ENCODE results near the gene NEDD4. TPM values are rescaled to one million over a fixed set of nuclear protein-coding genes. Genes with fewer than 3 reads are reported as not detected.

NEDD4 gene
- polyA plus RNA-seq, 1 of the 3 experiments (the other 2 are of a cell fraction), result 12.9 TPM

GRCh38 chr15:56019060-56019793 is 25.8 kb upstream of the NEDD4 start:
- H3K4me1 ChIP-seq (ENCODE audit: control insufficient read depth in 1 of 2, insufficient read depth in 2 of 2, low read depth in 1 of 2, low read length in 1 of 2), result no peaks in the 10 kb centered on the region; a peak in 1 of 4 replicates
- no peaks in the 10 kb centered on the region for H3K9me2 ChIP-seq
- H3K27ac ChIP-seq (ENCODE audit: low read depth in 2 of 2, low read length in 1 of 2), result no peak overlapping the region
- no peaks in the 10 kb centered on the region for H3K27me3 ChIP-seq (ENCODE audit: insufficient read depth)
- ChIA-PET CTCF (interaction anchor here (1.2 kb wide), 1 partner anchor 34 kb away, joined by 3 read pairs; no protein-coding TSS in a partner anchor), POLR2A (no interaction called here)
- no peaks in the 10 kb centered on the region for H3K36me3 ChIP-seq (replicated peaks in 1 of 2; ENCODE audit: control insufficient read depth in 1 of 2, insufficient read depth in 2 of 2, low read length in 1 of 2)
- no peaks in the 10 kb centered on the region for H4K20me1 ChIP-seq (ENCODE audit: insufficient read depth)
- WGBS (ENCODE audit: low lambda C conversion rate), result 57% methylated on average over 11 of the region's 11 CpGs
- no peaks in the 10 kb centered on the region for H3K9me3 ChIP-seq
- H3F3A ChIP-seq (replicated peaks; ENCODE audit: insufficient read depth), result no peaks in the 10 kb centered on the region
- H3K4me2 ChIP-seq, result no peak overlapping the region
- no peak for DNase-seq
- no peak overlapping the region for H3K4me3 ChIP-seq (ENCODE audit: low read depth in 2 of 2, low read length in 1 of 2)
- no peak for TF ChIP-seq RAD21 (IDR thresholded peaks at IDR 0.05; ENCODE audit: low read length)
- TF ChIP-seq TEAD4 (IDR thresholded peaks at IDR 0.05; ENCODE audit: borderline replicate concordance, insufficient read depth), result no peak
- no peak for TF ChIP-seq USF1 (IDR thresholded peaks at IDR 0.05; ENCODE audit: borderline replicate concordance, low read depth)
- peak overlapping the region; percentile 63; the same call in 1 of the 2 replicates for H2AFZ ChIP-seq (ENCODE audit: low read depth)
- no peak overlapping the region for H3K9ac ChIP-seq
- H3K79me2 ChIP-seq (ENCODE audit: insufficient read depth), result no peaks in the 10 kb centered on the region

- CTCF ChIA-PET, result interaction anchor here (1.2 kb wide), 1 partner anchor 35 kb away, joined by 3 read pairs; no protein-coding TSS in a partner anchor
- DNase-seq, result no peak
- no peak overlapping the region for H3K9ac ChIP-seq
- no peak for TF ChIP-seq FOXJ3 (CRISPR knock-in tag; IDR thresholded peaks at IDR 0.05)
- no peak for TF ChIP-seq SIN3A (IDR thresholded peaks at IDR 0.05; ENCODE audit: borderline replicate concordance, low read depth, low read length)
- TF ChIP-seq REST (IDR thresholded peaks at IDR 0.05; ENCODE audit: low read depth, low read length), result no peak
- TF ChIP-seq RXRA (IDR thresholded peaks at IDR 0.05; ENCODE audit: borderline replicate concordance, low read depth), result no peak
- no peak for TF ChIP-seq YY1 (IDR thresholded peaks at IDR 0.05; ENCODE audit: low read depth)
- TF ChIP-seq USF1 (IDR thresholded peaks at IDR 0.05; ENCODE audit: borderline replicate concordance, low read depth), result no peak
- H4K20me1 ChIP-seq (ENCODE audit: insufficient read depth), result no peaks in the 10 kb centered on the region
- H2AFZ ChIP-seq (ENCODE audit: low read depth), result no peak overlapping the region
- H3K4me2 ChIP-seq, result no peak overlapping the region
- H3K79me2 ChIP-seq (ENCODE audit: insufficient read depth), result no peaks in the 10 kb centered on the region
- H3K4me1 ChIP-seq (ENCODE audit: control insufficient read depth in 1 of 2, insufficient read depth in 2 of 2, low read depth in 1 of 2, low read length in 1 of 2), result no peaks in the 10 kb centered on the region; a peak in 1 of 4 replicates
- H3K9me3 ChIP-seq, result no peaks in the 10 kb centered on the region
- no peaks in the 10 kb centered on the region for H3K9me2 ChIP-seq
- H3K36me3 ChIP-seq (replicated peaks in 1 of 2; ENCODE audit: control insufficient read depth in 1 of 2, insufficient read depth in 2 of 2, low read length in 1 of 2), result no peaks in the 10 kb centered on the region
- H3K27me3 ChIP-seq (ENCODE audit: insufficient read depth), result no peaks in the 10 kb centered on the region
- WGBS (ENCODE audit: low lambda C conversion rate), result 71% methylated on average over 1 of the region's 1 CpG
- H3K4me3 ChIP-seq (ENCODE audit: low read depth in 2 of 2, low read length in 1 of 2), result no peak overlapping the region
- POLR2A ChIA-PET, result no interaction called here
- no peak overlapping the region for H3K27ac ChIP-seq (ENCODE audit: low read depth in 2 of 2, low read length in 1 of 2)
- no peaks in the 10 kb centered on the region for H3F3A ChIP-seq (replicated peaks; ENCODE audit: insufficient read depth)
Measured at GRCh38 chr15:56017920-56018319, 24.5 kb upstream of the NEDD4 start.
